ENCODE measurements around the gene ABCB11. TPM values are rescaled to one million over a fixed set of nuclear protein-coding genes. Genes with fewer than 3 reads are reported as not detected.

Gene ABCB11
- total RNA-seq, 1 donor = 0.42 TPM

DNA sequence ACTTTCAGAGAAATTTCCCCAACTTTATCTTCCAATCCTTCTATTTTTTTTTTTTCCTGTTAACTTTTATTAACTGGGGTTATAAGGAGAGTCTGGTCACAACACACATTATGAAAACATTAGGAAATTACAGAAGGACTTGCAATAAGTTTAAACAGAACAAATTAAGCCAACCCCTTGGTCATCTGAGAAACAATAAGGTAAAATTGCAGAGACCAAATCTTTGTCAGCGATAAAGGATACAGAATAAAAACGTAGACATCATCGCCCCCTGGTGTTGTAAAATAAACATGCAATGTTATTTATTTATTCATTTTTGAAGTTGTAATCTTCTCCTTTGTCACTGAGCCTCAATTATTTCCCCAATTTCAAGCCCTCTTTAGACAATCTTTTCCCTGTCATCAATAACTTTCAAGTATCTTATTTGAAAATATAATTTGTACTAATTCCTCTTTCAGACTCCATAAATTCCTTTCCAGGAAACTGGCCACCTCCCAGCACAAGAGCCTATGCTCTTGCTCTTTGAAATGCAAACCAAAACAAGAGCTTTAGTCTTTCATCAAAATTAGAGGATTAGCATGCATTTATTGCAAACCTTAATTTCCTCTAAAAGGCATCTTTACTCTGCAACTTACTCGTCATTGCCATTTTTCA, 110.5 kb downstream of the ABCB11 start:
- Histone ChIP-seq H3K27me3 (ENCODE audit: insufficient read depth, low read length) (no peaks in the 10 kb centered on the region), H3K4me1 (ENCODE audit: insufficient read depth, low read length) (no peaks in the 10 kb centered on the region), H3K9me3 (ENCODE audit: low read depth, low read length) (peaks cover under 1% of the 10 kb centered on the region), H3K4me3 (ENCODE audit: low read length) (no peak overlapping the region)

DNA sequence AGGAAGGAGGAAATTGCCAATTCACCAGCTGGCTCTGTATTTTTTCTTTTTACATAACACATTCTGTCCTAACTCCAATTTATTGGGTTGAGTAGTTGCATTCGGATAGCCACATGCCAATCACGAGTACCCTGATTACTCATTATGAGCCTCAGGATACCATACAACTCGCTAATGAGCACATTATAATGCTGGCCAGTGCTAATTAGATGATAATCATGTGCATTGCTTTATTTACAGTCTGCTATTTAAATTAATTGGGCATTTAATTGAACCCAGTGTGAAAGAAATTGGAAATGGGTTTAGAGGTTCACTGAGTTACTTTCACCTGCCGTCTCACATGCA, 114.8 kb downstream of the ABCB11 start:
- Histone ChIP-seq H3K9me3 (ENCODE audit: low read depth, low read length) (peaks cover 4% of the 10 kb centered on the region), H3K4me1 (ENCODE audit: insufficient read depth, low read length) (no peaks in the 10 kb centered on the region), H3K4me3 (ENCODE audit: low read length) (no peak overlapping the region), H3K27me3 (ENCODE audit: insufficient read depth, low read length) (peaks cover 7% of the 10 kb centered on the region)

DNA sequence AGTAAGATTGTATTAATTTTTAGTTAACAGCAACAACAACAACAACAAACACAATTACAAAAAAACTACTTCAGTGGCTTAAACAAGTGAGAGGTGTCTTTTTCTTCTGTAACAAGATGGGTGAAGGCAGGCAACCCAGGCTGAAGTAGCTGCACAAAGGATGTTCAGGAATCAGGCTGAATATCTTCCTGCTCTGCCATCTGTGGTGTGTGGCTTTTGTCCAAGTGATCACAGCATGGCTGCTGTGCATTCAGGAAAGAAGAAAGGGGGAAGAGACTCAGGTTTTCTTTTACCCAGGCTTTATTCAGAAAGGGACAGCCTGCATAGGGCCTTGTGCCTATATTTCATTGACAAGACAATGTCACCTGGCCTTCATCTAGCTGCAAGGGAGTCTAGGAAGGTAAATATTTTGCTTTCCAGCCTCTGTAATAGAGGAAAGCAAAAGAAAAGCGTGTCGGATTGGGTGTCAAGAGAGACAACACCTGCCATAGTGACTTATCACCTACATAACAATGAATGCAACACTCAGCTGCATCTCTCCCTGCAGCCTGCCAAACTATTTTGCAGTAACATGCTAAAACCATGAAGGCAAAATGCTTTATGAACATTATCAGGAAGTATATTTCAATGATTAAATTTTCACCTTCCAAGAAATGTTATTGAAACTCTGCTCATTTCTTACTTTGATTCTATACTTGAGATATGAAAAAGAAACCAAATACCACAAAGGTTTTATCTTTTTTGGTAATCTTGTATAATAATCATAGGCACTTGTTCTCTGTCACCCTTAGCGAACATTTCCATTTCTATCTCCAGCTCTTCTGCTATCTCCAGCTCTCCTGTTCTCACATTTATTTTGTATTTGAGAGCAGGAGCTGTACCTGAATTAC, 115.4 kb downstream of the ABCB11 start:
- Histone ChIP-seq H3K9me3 (ENCODE audit: low read depth, low read length) (peaks cover 4% of the 10 kb centered on the region), H3K4me3 (ENCODE audit: low read length) (no peak overlapping the region), H3K27me3 (ENCODE audit: insufficient read depth, low read length) (peaks cover 8% of the 10 kb centered on the region), H3K4me1 (ENCODE audit: insufficient read depth, low read length) (no peaks in the 10 kb centered on the region)

GRCh38 chr2:168913495-168913894, 117.6 kb downstream of the ABCB11 start:
- H3K4me1 ChIP-seq (ENCODE audit: insufficient read depth, low read length) = no peaks in the 10 kb centered on the region
- peaks cover 4% of the 10 kb centered on the region for H3K9me3 ChIP-seq (ENCODE audit: low read depth, low read length)
- peaks cover 12% of the 10 kb centered on the region for H3K27me3 ChIP-seq (ENCODE audit: insufficient read depth, low read length)
- H3K4me3 ChIP-seq (ENCODE audit: low read length) = no peak overlapping the region

DNA sequence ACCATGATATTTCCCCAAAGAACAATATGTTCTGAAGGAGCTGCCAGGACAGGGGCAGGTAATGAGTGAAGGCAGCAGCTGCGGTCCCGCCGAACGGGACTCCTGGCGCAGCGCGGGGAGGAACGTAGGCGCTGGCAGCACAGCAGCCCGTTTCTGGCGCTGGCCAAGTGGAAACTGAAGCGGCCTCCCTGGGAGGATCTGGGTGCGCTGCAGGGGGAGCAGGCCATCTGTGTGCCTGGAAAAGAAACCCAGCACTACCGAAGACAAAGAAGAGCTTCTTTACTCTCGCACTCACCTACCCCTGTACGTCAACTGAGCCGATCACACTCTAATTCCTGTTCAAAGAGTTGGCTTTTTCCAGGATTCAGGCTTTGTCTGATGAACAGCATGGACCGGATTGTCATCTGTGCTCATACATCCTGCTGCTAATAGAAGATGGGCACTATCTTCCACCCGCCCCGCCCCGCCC, 118.2 kb downstream of the ABCB11 start:
- H3K9me3 ChIP-seq (ENCODE audit: low read depth, low read length) = peaks cover 4% of the 10 kb centered on the region
- no peaks in the 10 kb centered on the region for H3K4me1 ChIP-seq (ENCODE audit: insufficient read depth, low read length)
- peaks cover 12% of the 10 kb centered on the region for H3K27me3 ChIP-seq (ENCODE audit: insufficient read depth, low read length)
- H3K4me3 ChIP-seq (ENCODE audit: low read length) = no peak overlapping the region

- Histone ChIP-seq H3K27me3 (ENCODE audit: insufficient read depth, low read length) (peaks cover 12% of the 10 kb centered on the region), H3K4me3 (ENCODE audit: low read length) (no peak overlapping the region), H3K9me3 (ENCODE audit: low read depth, low read length) (peaks cover 4% of the 10 kb centered on the region)
These were observed 118.7 kb downstream of the ABCB11 start for GRCh38 chr2:168912466-168912865.

GRCh38 chr2:168910330-168910729, 120.8 kb downstream of the ABCB11 start:
- peaks cover under 1% of the 10 kb centered on the region for H3K9me3 ChIP-seq (ENCODE audit: low read depth, low read length)
- H3K4me1 ChIP-seq (ENCODE audit: insufficient read depth, low read length) = no peaks in the 10 kb centered on the region

More at GRCh38 chr2:168912466-168912865, 118.7 kb downstream of the ABCB11 start:
- no peaks in the 10 kb centered on the region for H3K4me1 ChIP-seq (ENCODE audit: insufficient read depth, low read length)

GRCh38 chr2:168907940-168908662, 123.0 kb downstream of the ABCB11 start:
- Histone ChIP-seq H3K27me3 (ENCODE audit: insufficient read depth, low read length) (peaks cover 12% of the 10 kb centered on the region), H3K4me1 (ENCODE audit: insufficient read depth, low read length) (no peaks in the 10 kb centered on the region), H3K4me3 (ENCODE audit: low read length) (no peak overlapping the region), H3K9me3 (ENCODE audit: low read depth, low read length) (no peaks in the 10 kb centered on the region)

More at GRCh38 chr2:168910330-168910729, 120.8 kb downstream of the ABCB11 start:
- Histone ChIP-seq H3K4me3 (ENCODE audit: low read length) (no peak overlapping the region), H3K27me3 (ENCODE audit: insufficient read depth, low read length) (peaks cover 12% of the 10 kb centered on the region)

DNA sequence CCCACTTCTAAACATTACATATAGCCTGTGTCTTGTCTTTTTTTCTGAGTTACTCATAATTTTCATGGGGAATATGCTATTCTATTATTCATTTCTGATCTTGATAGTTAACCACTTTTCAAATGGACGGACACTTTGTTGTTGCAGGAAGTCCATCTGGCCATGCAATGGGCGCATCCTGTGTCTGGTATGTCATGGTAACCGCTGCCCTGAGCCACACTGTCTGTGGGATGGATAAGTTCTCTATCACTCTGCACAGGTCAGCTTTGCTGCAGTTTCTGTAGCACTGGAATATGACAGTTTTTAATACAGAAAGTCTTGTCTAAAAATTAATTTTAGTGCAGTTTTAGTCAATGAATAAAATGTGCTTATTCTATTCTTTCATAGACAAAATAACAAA, 126.8 kb downstream of the ABCB11 start:
- no peaks in the 10 kb centered on the region for H3K9me3 ChIP-seq (ENCODE audit: low read depth, low read length)
- H3K27me3 ChIP-seq (ENCODE audit: insufficient read depth, low read length) = no peaks in the 10 kb centered on the region
- no peak overlapping the region for H3K4me3 ChIP-seq (ENCODE audit: low read length)
- no peaks in the 10 kb centered on the region for H3K4me1 ChIP-seq (ENCODE audit: insufficient read depth, low read length)

GRCh38 chr2:168903888-168904287, 127.2 kb downstream of the ABCB11 start:
- no peaks in the 10 kb centered on the region for H3K9me3 ChIP-seq (ENCODE audit: low read depth, low read length)
- H3K27me3 ChIP-seq (ENCODE audit: insufficient read depth, low read length) = no peaks in the 10 kb centered on the region
- no peaks in the 10 kb centered on the region for H3K4me1 ChIP-seq (ENCODE audit: insufficient read depth, low read length)
- H3K4me3 ChIP-seq (ENCODE audit: low read length) = no peak overlapping the region

- H3K9me3 ChIP-seq (ENCODE audit: low read depth, low read length) = no peaks in the 10 kb centered on the region
- no peaks in the 10 kb centered on the region for H3K4me1 ChIP-seq (ENCODE audit: insufficient read depth, low read length)
- H3K4me3 ChIP-seq (ENCODE audit: low read length) = no peak within 1 kb of the TSS
- no peaks in the 10 kb centered on the region for H3K27me3 ChIP-seq (ENCODE audit: insufficient read depth, low read length)
These were observed 130.1 kb downstream of the ABCB11 start, which contains the start of gene G6PC2 for GRCh38 chr2:168901003-168901402. Gene G6PC2, plus strand, starts transcription at chr2:168901291. Its CDS starts 41 bp downstream, at chr2:168901332.

GRCh38 chr2:168897449-168897848, 133.7 kb downstream of the ABCB11 start:
- Histone ChIP-seq H3K4me3 (ENCODE audit: low read length) (no peak overlapping the region), H3K27me3 (ENCODE audit: insufficient read depth, low read length) (no peaks in the 10 kb centered on the region), H3K9me3 (ENCODE audit: low read depth, low read length) (no peaks in the 10 kb centered on the region), H3K4me1 (ENCODE audit: insufficient read depth, low read length) (no peaks in the 10 kb centered on the region)

GRCh38 chr2:168896783-168897182, 134.3 kb downstream of the ABCB11 start:
- no peak overlapping the region for H3K4me3 ChIP-seq (ENCODE audit: low read length)
- H3K4me1 ChIP-seq (ENCODE audit: insufficient read depth, low read length) = no peaks in the 10 kb centered on the region
- H3K27me3 ChIP-seq (ENCODE audit: insufficient read depth, low read length) = no peaks in the 10 kb centered on the region
- H3K9me3 ChIP-seq (ENCODE audit: low read depth, low read length) = no peaks in the 10 kb centered on the region

DNA sequence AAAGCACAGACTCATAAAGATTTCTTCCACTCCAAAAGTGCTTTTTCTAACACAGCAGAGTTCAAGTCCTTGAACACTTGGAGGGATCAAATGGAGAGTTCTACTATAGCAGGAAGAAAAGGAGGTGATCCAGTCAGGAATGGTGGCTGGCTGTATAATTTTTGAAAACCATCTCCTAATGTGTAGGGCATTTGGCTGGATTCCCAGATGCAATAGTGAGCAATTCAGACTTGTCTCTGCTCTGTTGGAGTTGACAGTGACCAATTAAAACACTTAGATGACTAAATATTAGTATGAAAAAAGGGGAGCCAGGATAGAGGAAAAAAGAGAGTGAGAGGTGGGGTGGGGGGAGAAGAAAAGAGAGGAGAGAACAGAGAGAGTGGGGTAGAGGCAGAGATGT, 135.4 kb downstream of the ABCB11 start:
- Histone ChIP-seq H3K4me1 (ENCODE audit: insufficient read depth, low read length) (peaks cover 1% of the 10 kb centered on the region), H3K4me3 (ENCODE audit: low read length) (no peak overlapping the region)

GRCh38 chr2:168894720-168895119, 136.4 kb downstream of the ABCB11 start:
- peaks cover 8% of the 10 kb centered on the region for H3K4me1 ChIP-seq (ENCODE audit: insufficient read depth, low read length)
- H3K9me3 ChIP-seq (ENCODE audit: low read depth, low read length) = no peaks in the 10 kb centered on the region
- H3K4me3 ChIP-seq (ENCODE audit: low read length) = no peak overlapping the region
- H3K27me3 ChIP-seq (ENCODE audit: insufficient read depth, low read length) = no peaks in the 10 kb centered on the region

More for the DNA sequence above, 135.4 kb downstream of the ABCB11 start:
- H3K9me3 ChIP-seq (ENCODE audit: low read depth, low read length) = no peaks in the 10 kb centered on the region
- no peaks in the 10 kb centered on the region for H3K27me3 ChIP-seq (ENCODE audit: insufficient read depth, low read length)

Measured in mononuclear cell (primary cell).